Caco-2 (cell line): Measurements from ENCODE around the gene FRYL. TPM values are rescaled to one million over a fixed set of nuclear protein-coding genes. Genes with fewer than 3 reads are reported as not detected.

Experiments used
- BruUV-seq: library from RNA; stranded (reverse); fragments of 400-500 nt; replicated peaks from 2 replicates; lab custom pipeline; 2021; lab: Mats Ljungman, UMichigan
- CTCF ChIA-PET: fragments of 300-600 bp; sonication (Branson Sonifier 250); formaldehyde crosslinking; loops from one replicate; lab custom pipeline; 2022; ENCODE audit warnings: antibody characterized with exemption; lab: Charles Lee
- POLR2A ChIA-PET: fragments of 300-600 bp; sonication (Branson Sonifier 250); formaldehyde crosslinking; loops from one replicate; lab custom pipeline; 2022; ENCODE audit warnings: antibody characterized with exemption; lab: Charles Lee
- DNase-seq, 2 experiments: peaks; one replicate each; pipeline versions ENCODE4 v3.0.0 to v3.0.0-alpha.2; 2020 to 2022
- H3K27me3 ChIP-seq: replicated peaks from 2 replicates; pipeline ENCODE4 v1.6.0; 2011; ENCODE audit warnings: low read length; ENCODE audit not compliant: control insufficient read depth, insufficient read depth
- H3K36me3 ChIP-seq: 2 replicates; pipeline ENCODE4 v1.5.1; 2011; ENCODE audit warnings: low read length; ENCODE audit not compliant: control insufficient read depth, insufficient read depth
- H3K4me1 ChIP-seq: fragments of 250-450 bp; sonication (Bioruptor Pico); 2 replicates; pipeline ENCODE4 v1.5.1; 2020; ENCODE audit warnings: mild to moderate bottlenecking
- H3K4me3 ChIP-seq: 2 replicates; pipeline ENCODE4 v1.5.1; 2011; ENCODE audit warnings: low read depth, mild to moderate bottlenecking, control low read depth, low read length
- H3K9me3 ChIP-seq: fragments of 250-450 bp; sonication (Bioruptor Pico); 2 replicates; pipeline ENCODE4 v1.5.1; 2020; ENCODE audit warnings: mild to moderate bottlenecking, moderate library complexity
- H3K27ac Mint-ChIP-seq: one replicate; pipeline ENCODE4 v1.8.0; 2022; ENCODE audit warnings: mixed read lengths; ENCODE audit not compliant: unreplicated experiment
- H3K27me3 Mint-ChIP-seq: one replicate; pipeline ENCODE4 v1.8.0; 2022; ENCODE audit warnings: mixed read lengths; ENCODE audit not compliant: insufficient read depth, unreplicated experiment
- H3K36me3 Mint-ChIP-seq: one replicate; pipeline ENCODE4 v1.8.0; 2022; ENCODE audit warnings: mild to moderate bottlenecking, mixed read lengths; ENCODE audit not compliant: insufficient read depth, unreplicated experiment
- H3K4me1 Mint-ChIP-seq: one replicate; pipeline ENCODE4 v1.8.0; 2022; ENCODE audit warnings: low read depth, mixed read lengths; ENCODE audit not compliant: unreplicated experiment
- H3K4me3 Mint-ChIP-seq: one replicate; pipeline ENCODE4 v1.8.0; 2022; ENCODE audit warnings: mild to moderate bottlenecking, moderate library complexity, mixed read lengths; ENCODE audit not compliant: unreplicated experiment
- H3K9me3 Mint-ChIP-seq: one replicate; pipeline ENCODE4 v1.8.0; 2022; ENCODE audit warnings: mixed read lengths; ENCODE audit not compliant: unreplicated experiment
- CTCF ChIP-seq, 2 experiments: fragments of 200-600 bp in 1 of 2; IDR thresholded peaks; 1 replicate in 1 of 2; 2 replicates in 1 of 2; pipeline versions ENCODE4 v1.5.1 to v1.8.0; 2011 to 2022; ENCODE audit warnings: antibody characterized with exemption in 1 of 2, control low read depth in 1 of 2, inconsistent platforms in 1 of 2, low read depth in 1 of 2, low read length in 1 of 2, mild to moderate bottlenecking in 1 of 2, moderate library complexity in 1 of 2; ENCODE audit not compliant: insufficient read depth in 1 of 2, severe bottlenecking in 1 of 2, unreplicated experiment in 1 of 2
- intact Hi-C: fragments of 100-400 bp; cut with micrococcal nuclease; formaldehyde crosslinking; loops from one replicate; pipeline ENCODE4 v1.10.0; 2022; ENCODE audit not compliant: unreplicated experiment
- total RNA-seq: library from RNA; stranded (reverse); gene quantifications from 2 replicates; pipeline ENCODE4 v1.2.3, GENCODE V29; 2022

The FRYL gene
- total RNA-seq, 1 experiment from 2014 or later = 27.4 TPM

DNA sequence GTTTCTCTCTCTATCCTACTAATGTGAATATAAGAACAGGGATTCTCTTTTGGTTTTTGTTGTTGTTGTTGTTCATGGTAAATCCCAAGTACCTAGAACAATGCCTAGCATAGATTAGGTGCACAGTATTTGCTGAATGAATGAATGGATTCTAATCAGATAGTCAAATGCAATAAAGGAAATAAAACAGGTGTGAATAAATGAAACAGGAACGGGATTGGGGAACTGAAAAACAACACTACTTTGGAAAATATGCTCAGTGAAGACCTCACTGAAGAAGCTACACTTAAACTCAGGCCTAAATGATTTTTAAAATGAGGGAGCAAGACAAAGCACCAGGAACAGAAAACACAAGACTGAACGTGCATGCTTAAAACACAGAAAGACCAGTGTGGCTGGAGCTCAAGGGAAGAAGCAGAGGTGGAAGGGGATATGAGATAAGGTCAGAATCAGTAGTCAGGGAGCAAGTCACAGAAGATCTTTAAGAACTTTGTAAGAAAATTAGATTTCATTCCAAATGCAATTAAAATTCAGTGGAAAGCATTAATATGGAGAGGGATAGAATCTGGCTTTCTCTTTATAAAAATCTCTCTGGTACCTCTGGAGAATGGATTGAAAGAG lies 145.3 kb downstream of the FRYL start:
- Histone ChIP-seq H3K9me3 (no peaks in the 10 kb centered on the region), H3K36me3 (no peaks in the 10 kb centered on the region), H3K27me3 (no peaks in the 10 kb centered on the region), H3K4me1 (no peaks in the 10 kb centered on the region; the same call in 1 of the 2 replicates), H3K4me3 (no peak overlapping the region)
- intact Hi-C loops = no loop called here
- no peak overlapping the region for H3K4me3 Mint-ChIP-seq
- no peak for TF ChIP-seq CTCF (IDR thresholded peaks at IDR 0.05; ENCODE audit: insufficient read depth in 1 of 2, low read depth in 1 of 2, low read length in 1 of 2, severe bottlenecking in 1 of 2, unreplicated experiment in 1 of 2)
- no peaks in the 10 kb centered on the region for H3K9me3 Mint-ChIP-seq
- no peaks in the 10 kb centered on the region for H3K36me3 Mint-ChIP-seq
- H3K27me3 Mint-ChIP-seq = no peaks in the 10 kb centered on the region
- DNase-seq = no peak
- no peaks in the 10 kb centered on the region for H3K4me1 Mint-ChIP-seq
- no peak overlapping the region for H3K27ac Mint-ChIP-seq
- ChIA-PET CTCF (no interaction called here), POLR2A (no interaction called here)
- BruUV-seq = no TSS peak

- no peaks in the 10 kb centered on the region for H3K36me3 ChIP-seq
- intact Hi-C loops = no loop called here
- no peaks in the 10 kb centered on the region for H3K4me1 Mint-ChIP-seq
- no peak overlapping the region for H3K27ac Mint-ChIP-seq
- BruUV-seq = no TSS peak
- H3K9me3 ChIP-seq = no peaks in the 10 kb centered on the region
- H3K27me3 ChIP-seq = no peaks in the 10 kb centered on the region
- no peak for TF ChIP-seq CTCF (IDR thresholded peaks at IDR 0.05; ENCODE audit: insufficient read depth in 1 of 2, low read depth in 1 of 2, low read length in 1 of 2, severe bottlenecking in 1 of 2, unreplicated experiment in 1 of 2)
- POLR2A ChIA-PET = no interaction called here
- H3K4me3 ChIP-seq = no peak overlapping the region
- CTCF ChIA-PET = no interaction called here
- H3K27me3 Mint-ChIP-seq = no peaks in the 10 kb centered on the region
- H3K36me3 Mint-ChIP-seq = no peaks in the 10 kb centered on the region
- H3K4me3 Mint-ChIP-seq = no peak overlapping the region
- no peak for DNase-seq
- H3K9me3 Mint-ChIP-seq = no peaks in the 10 kb centered on the region
- no peaks in the 10 kb centered on the region; the same call in 1 of the 2 replicates for H3K4me1 ChIP-seq
Observed at GRCh38 chr4:48633657-48634056, 146.4 kb downstream of the FRYL start.

DNA sequence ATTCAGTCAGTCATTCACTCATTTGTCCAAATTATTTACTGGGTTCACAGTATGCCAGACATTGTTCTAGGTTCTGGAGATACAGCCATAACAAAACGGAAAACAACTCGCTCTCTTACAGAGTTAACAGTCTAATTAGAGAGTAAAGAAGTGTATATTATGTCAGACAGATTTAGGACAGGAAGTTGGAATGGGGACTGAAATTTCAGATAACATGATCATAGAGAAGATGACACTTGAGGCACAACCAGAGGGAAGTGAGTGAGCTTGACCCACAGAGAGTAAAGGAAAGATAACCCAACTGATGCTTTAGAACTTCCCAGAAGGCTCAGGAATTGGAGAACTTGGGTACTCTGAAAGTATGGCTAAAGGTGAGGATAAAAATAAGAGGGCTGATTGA lies 150.6 kb downstream of the FRYL start:
- no peak for TF ChIP-seq CTCF (IDR thresholded peaks at IDR 0.05; ENCODE audit: insufficient read depth in 1 of 2, low read depth in 1 of 2, low read length in 1 of 2, severe bottlenecking in 1 of 2, unreplicated experiment in 1 of 2)
- H3K4me3 Mint-ChIP-seq = no peak overlapping the region
- intact Hi-C loops = no loop called here
- DNase-seq = no peak
- H3K9me3 Mint-ChIP-seq = no peaks in the 10 kb centered on the region
- H3K27me3 Mint-ChIP-seq = no peaks in the 10 kb centered on the region
- H3K4me3 ChIP-seq = no peak overlapping the region
- no peaks in the 10 kb centered on the region for H3K36me3 ChIP-seq
- H3K9me3 ChIP-seq = no peaks in the 10 kb centered on the region
- BruUV-seq = no TSS peak
- no peaks in the 10 kb centered on the region for H3K4me1 Mint-ChIP-seq
- POLR2A ChIA-PET = no interaction called here
- H3K27ac Mint-ChIP-seq = no peak overlapping the region
- H3K4me1 ChIP-seq = no peaks in the 10 kb centered on the region
- CTCF ChIA-PET = no interaction called here
- H3K36me3 Mint-ChIP-seq = no peaks in the 10 kb centered on the region
- H3K27me3 ChIP-seq = no peaks in the 10 kb centered on the region
